Measurements from ENCODE around the gene CROCC.
"Not testable (repeated sequence)": the region's sequence is repeated elsewhere in the genome, so short reads cannot be mapped to it uniquely, and the experiment has no call there.

CROCC gene

DNA sequence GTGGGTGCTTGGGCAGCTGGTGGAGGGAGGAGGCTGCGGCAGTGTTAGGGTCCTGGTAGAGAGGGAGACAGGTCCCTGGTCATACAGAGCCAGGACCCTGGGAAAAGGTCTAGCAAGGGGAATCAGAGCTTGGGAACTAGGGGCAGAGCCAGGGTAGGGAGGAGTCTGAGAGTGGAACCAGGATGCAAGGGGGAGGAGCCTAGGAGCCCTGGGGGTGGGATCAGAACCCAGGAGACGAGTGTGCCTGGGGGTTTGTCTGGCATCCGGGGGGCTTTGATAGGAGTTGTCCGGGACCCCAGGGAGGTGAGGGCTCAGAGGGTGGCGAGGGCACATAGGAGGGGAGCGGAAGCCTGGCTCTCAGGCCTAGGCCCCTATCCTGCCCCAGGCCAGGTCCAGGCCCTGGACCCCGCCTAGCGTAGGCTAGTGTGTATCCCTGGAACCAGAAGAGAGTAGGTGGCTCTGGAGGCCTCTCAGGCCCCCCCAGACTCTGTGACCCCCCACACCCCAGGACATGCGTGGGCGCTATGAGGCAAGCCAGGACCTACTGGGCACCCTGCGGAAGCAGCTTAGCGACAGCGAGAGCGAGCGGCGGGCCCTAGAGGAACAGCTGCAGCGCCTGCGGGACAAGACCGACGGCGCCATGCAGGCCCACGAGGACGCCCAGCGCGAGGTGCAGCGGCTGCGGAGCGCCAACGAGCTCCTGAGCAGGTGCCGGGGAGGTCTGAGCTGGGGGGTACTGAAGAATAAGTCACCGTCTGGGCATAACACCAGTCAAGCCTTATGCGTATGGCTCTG, 17.9 kb downstream of the CROCC start:
- DNase-seq: not testable (repeated sequence)

GRCh38 chr1:16944038-16944437, 22.3 kb downstream of the CROCC start:
- no peak for DNase-seq

DNA sequence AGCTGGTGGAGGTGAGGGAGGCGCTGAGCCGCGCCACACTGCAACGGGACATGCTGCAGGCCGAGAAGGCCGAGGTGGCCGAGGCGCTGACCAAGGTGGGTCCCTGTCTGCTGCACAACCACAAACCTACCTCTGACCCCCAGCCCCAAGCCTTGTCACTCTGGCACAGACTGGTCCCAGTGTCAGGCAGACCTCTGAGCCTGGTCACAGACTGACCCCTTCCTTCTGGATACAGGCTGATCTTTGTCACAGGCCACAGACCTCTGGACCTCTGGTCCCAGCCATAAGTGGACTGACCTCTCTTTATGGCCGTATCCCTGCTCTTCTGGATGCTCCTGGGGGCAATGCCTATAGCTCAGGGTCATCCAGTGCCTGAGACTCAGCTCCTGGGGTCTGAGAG, 23.8 kb downstream of the CROCC start:
- DNase-seq: not testable (repeated sequence)

DNA sequence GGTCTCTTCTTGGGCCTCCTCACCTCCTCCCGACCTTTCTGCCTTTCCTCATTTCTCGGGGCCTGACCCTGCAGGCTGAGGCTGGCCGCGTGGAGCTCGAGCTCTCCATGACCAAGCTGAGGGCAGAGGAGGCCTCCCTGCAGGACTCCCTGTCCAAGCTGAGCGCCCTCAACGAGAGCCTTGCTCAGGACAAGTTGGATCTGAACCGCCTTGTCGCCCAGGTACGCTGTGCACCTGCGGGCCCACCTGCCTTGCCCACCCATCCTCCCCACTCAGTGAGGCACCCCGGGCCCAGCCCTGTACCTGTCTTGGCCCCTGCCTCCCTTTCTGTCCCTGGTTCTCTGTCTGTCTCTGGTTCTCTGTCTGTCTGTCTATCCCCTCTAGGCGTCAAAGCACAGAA, 24.5 kb downstream of the CROCC start:
- DNase-seq: not testable (repeated sequence)

DNA sequence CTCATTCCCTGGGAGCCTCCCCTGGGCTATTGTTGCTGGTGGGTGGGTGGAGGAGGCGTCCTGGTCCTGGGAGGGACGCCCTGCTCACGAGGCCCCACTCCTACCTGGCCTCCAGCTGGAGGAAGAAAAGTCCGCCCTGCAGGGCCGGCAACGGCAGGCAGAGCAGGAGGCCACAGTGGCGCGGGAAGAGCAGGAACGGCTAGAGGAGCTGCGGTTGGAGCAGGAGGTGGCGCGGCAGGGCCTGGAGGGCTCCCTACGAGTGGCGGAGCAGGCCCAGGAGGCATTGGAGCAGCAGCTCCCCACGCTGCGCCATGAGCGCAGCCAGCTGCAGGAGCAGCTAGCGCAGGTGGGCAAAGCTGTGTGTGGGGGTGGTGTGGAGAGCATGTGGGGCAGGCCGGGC, 24.9 kb downstream of the CROCC start:
- no peak for DNase-seq

- DNase-seq: peak; percentile 29 to 51
Observed at GRCh38 chr1:16948282-16948891, 26.7 kb downstream of the CROCC start.

- DNase-seq: not testable (repeated sequence)
Observed at GRCh38 chr1:16949026-16949425, 27.3 kb downstream of the CROCC start.

DNA sequence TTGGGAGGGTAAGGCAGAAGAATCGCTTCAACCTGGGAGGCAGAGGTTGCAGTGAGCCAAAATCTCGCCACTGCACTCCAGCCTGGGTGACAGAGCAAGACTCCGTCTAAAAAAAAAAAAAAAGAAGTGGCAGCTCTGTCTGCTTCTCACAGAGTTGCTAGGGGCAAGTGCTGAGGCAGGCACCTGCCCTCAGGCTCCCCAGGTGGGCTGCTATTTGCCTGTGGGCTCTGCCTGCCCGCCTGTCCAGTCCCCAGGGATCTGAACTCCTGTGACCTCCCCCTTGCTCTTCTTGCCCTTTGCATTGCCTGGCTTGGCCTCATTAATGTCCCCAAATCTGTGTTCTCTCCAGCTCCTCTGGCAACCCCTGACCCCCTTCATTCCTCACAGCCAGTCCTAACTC, 30.6 kb downstream of the CROCC start:
- not testable (repeated sequence) for DNase-seq

DNA sequence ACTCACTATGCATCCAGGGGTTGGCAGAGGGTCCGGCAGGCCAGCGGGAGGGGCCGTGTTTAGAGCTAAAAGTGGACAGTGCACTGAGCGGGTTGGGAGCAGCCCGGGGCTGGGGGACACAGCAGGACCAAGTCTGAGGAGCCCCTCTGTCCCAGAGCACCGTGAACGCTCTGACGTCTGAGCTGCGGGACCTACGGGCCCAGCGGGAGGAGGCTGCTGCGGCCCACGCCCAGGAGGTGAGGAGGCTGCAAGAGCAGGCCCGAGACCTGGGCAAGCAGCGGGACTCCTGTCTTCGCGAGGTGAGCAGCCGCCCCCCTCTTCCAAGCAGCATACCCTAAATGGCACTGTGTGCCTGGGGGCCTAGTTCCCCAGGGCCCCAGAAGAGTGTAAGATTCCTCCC, 32.8 kb downstream of the CROCC start:
- DNase-seq: no peak

GRCh38 chr1:16955186-16955585, 33.5 kb downstream of the CROCC start:
- no peak for DNase-seq

DNA sequence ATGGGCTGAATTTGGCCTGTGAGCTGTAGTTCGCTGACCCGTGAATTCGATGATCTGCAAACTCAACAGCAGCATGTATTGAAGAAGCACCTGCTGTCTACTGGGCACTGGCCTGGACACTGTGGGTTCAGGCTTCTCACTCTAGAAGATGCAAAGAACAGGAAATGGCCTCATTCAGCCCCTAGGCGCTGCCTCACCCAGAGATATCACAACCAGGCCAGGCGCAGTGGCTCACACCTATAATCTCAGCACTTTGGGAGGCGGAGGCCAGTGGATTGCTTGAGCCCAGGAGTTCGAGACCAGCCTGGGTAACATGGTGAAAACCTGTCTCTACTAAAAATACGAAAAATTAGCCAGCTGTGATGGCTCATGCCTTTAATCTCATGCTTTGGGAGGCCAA, 35.0 kb downstream of the CROCC start:
- no peak for DNase-seq

- no peak for DNase-seq
Observed at GRCh38 chr1:16957731-16958130, 36.0 kb downstream of the CROCC start.

GRCh38 chr1:16958475-16958874, 36.7 kb downstream of the CROCC start:
- DNase-seq: no peak

DNA sequence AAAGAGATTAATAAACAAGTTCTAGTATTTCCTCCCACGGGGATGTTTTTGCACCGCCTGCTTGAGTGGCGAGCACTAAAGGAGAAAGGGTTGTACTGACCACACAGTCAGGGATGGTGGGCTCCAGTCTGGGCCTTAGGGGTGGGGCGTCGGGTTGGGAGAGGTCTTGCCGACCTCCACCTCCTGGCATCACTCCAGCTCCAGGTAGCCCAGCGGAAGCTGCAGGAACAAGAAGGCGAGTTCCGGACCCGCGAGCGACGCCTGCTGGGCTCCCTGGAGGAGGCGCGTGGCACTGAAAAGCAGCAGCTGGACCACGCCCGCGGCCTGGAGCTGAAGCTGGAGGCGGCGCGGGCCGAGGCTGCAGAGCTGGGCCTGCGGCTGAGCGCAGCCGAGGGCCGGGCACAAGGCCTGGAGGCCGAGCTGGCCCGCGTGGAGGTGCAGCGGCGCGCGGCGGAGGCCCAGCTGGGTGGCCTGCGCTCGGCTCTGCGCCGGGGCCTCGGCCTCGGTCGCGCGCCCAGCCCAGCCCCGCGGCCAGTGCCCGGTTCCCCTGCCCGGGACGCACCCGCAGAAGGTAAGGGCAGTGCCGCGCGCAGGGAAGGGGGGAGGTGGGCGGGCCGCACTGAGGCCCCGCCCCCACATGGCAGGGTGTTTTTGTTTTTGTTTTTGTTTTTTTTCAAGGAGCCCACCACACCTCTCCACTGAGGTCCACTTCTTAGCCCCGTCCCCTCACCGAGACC, 39.0 kb downstream of the CROCC start:
- DNase-seq: peak; percentile 84 to 89

- no peak for DNase-seq
Observed at GRCh38 chr1:16961297-16962133, 39.8 kb downstream of the CROCC start.

DNA sequence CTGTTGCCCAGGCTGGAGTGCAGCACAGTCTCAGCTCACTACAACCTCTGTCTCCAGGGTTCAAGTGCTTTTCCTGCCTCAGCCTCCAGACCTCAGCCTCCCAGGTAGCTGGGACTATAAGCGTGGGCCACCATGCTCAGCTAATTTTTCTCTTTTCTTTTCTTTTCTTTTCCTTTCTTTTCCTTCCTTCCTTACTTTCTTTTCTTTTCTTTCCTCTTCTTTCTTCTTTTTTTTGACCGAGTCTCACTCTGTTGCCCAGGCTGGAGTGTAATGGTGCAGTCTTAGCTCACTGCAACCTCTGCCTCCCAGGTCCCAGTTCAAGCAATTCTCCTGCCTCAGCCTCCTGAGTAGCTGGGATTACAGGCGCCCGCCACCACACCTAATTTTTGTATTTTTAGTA, 42.4 kb downstream of the CROCC start:
- DNase-seq: not testable (repeated sequence)

- no peak for DNase-seq
Observed at GRCh38 chr1:16965486-16966067, 43.8 kb downstream of the CROCC start.

DNA sequence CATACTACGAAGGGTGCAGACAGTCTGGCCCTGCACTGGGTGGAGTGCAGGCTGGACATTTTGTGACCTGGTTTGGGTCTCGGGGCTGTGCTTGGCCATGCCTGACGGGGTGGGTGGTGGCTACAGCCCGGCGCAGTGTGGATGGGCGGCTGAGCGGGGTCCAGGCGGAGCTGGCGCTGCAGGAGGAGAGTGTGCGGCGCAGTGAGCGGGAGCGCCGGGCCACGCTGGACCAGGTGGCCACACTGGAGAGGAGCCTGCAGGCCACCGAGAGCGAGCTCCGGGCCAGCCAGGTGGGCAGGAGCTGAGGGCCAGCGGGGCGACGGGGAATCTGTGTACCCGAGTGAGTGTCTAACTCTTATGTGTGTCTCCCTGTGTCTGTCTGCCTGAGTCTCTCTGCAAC, 44.6 kb downstream of the CROCC start:
- DNase-seq: no peak

- peak in 1 of 2 experiments; percentile 14 for DNase-seq
Observed at GRCh38 chr1:16967095-16967575, 45.4 kb downstream of the CROCC start.

GRCh38 chr1:16967962-16968361, 46.2 kb downstream of the CROCC start:
- DNase-seq: no peak

GRCh38 chr1:16968372-16968771, 46.6 kb downstream of the CROCC start:
- DNase-seq: no peak

DNA sequence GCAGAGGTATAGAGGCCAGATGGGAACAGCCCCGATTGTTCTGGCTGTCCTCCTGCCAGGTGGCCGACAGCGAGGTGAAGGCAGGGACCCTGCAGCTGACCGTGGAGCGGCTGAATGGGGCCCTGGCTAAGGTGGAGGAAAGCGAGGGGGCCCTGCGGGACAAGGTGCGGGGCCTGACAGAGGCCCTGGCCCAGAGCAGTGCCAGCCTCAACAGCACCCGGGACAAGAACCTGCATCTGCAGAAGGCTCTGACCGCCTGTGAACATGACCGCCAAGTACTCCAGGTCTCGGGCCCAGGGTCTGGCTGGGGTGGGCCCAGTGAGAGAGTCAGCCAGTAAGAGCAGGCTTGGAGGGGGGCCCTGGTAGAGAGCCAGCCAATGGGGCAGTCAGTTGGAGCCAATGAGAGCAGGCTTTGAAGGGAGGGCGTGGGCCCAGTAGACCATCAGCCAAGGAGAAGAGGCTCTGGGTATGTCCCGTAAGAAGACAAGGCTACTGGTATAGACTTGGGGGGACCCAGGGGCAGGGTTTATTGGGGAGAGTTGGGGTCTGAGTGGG, 47.4 kb downstream of the CROCC start:
- DNase-seq: no peak
